GM19455 (cell line): ENCODE data around the gene CACYBP.
A peak's percentile ranks its signal among the peaks of the same experiment; 100 is the strongest.
"Not testable (repeated sequence)": the region's sequence is repeated elsewhere in the genome, so short reads cannot be mapped to it uniquely, and the experiment has no call there.

Experiments
- ATAC-seq: cut with Tn5 transposase; IDR thresholded peaks from one replicate; pipeline ENCODE4 v1.9.1; 2021; ENCODE audit not compliant: unreplicated experiment

Gene CACYBP

GRCh38 chr1:175005085-175005783 lies 5.5 kb downstream of the CACYBP start:
- no peak for ATAC-seq

- ATAC-seq: no peak
Measured at GRCh38 chr1:175009532-175009931, 9.8 kb downstream of the CACYBP start.

- no peak for ATAC-seq
Measured at GRCh38 chr1:175013445-175013844, 13.7 kb downstream of the CACYBP start.

- no peak for ATAC-seq
Measured at GRCh38 chr1:175015243-175015642, 15.5 kb downstream of the CACYBP start.

GRCh38 chr1:175019524-175019923 lies 19.8 kb downstream of the CACYBP start:
- ATAC-seq: no peak

GRCh38 chr1:175023043-175023921 lies 23.5 kb downstream of the CACYBP start, which contains the start of gene MRPS14:
Gene MRPS14, minus strand, starts transcription at chr1:175023425. Its CDS starts 17 bp downstream, at chr1:175023408.
- ATAC-seq: peak; percentile 90

- not testable (repeated sequence) for ATAC-seq
Measured at GRCh38 chr1:175023922-175024242, 24.1 kb downstream of the CACYBP start.

- no peak for ATAC-seq
Measured at GRCh38 chr1:175024773-175025172, 25.0 kb downstream of the CACYBP start.

GRCh38 chr1:175033953-175034352 lies 34.2 kb downstream of the CACYBP start:
- no peak for ATAC-seq

- ATAC-seq: no peak
Measured at GRCh38 chr1:175034775-175035174, 35.0 kb downstream of the CACYBP start.

GRCh38 chr1:175035865-175036264 lies 36.1 kb downstream of the CACYBP start:
- no peak for ATAC-seq

- ATAC-seq: no peak
Measured at GRCh38 chr1:175036476-175036875, 36.7 kb downstream of the CACYBP start.

GRCh38 chr1:175037416-175037815 lies 37.7 kb downstream of the CACYBP start:
- ATAC-seq: no peak

- no peak for ATAC-seq
Measured at GRCh38 chr1:175040324-175040879, 40.7 kb downstream of the CACYBP start.

- no peak for ATAC-seq
Measured at GRCh38 chr1:175042650-175043049, 42.9 kb downstream of the CACYBP start.

- ATAC-seq: no peak
Measured at GRCh38 chr1:175043824-175044223, 44.1 kb downstream of the CACYBP start.

- ATAC-seq: not testable (repeated sequence)
Measured at GRCh38 chr1:175044591-175044990, 44.8 kb downstream of the CACYBP start.

- ATAC-seq: no peak
Measured at GRCh38 chr1:175045097-175045496, 45.4 kb downstream of the CACYBP start.

- ATAC-seq: no peak
Measured at GRCh38 chr1:175045519-175045918, 45.8 kb downstream of the CACYBP start.

GRCh38 chr1:175050992-175051391 lies 51.2 kb downstream of the CACYBP start:
- ATAC-seq: no peak

GRCh38 chr1:175054736-175055135 lies 55.0 kb downstream of the CACYBP start:
- ATAC-seq: no peak
